ENCODE data around the gene N4BP3.

DNA sequence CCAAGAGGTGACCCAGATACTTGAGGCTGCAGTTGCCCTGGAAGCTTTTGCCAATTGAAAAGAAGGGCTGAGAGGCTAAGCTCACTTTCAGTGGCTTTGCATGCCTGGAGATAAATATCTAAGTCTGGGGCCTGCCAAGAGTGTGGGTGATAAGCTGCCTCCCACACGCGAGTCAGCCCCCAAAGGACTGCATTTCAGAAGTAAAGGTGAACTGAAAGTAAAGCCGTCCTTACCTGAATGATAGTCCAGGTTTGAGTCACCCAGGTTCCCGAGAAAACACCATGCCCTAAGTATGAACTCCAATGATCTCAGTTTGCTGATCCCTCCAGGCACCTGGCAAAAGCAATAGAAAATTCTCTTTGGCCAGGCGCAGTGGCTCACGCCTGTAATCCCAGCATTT, 22.5 kb upstream of the N4BP3 start:
- TF ChIP-seq, protein P1, sequence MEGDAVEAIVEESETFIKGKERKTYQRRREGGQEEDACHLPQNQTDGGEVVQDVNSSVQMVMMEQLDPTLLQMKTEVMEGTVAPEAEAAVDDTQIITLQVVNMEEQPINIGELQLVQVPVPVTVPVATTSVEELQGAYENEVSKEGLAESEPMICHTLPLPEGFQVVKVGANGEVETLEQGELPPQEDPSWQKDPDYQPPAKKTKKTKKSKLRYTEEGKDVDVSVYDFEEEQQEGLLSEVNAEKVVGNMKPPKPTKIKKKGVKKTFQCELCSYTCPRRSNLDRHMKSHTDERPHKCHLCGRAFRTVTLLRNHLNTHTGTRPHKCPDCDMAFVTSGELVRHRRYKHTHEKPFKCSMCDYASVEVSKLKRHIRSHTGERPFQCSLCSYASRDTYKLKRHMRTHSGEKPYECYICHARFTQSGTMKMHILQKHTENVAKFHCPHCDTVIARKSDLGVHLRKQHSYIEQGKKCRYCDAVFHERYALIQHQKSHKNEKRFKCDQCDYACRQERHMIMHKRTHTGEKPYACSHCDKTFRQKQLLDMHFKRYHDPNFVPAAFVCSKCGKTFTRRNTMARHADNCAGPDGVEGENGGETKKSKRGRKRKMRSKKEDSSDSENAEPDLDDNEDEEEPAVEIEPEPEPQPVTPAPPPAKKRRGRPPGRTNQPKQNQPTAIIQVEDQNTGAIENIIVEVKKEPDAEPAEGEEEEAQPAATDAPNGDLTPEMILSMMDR (IDR thresholded peaks at IDR 0.05), result no peak
- no peak for TF ChIP-seq POLR2A (IDR thresholded peaks at IDR 0.05)
